Gastroesophageal sphincter (tissue), 3 donors: Measurements from ENCODE around the gene VMP1.

Experiments used
- CTCF ChIP-seq, 4 experiments: fragments of 200-600 bp in 2 of 4; fragments of 450-650 bp in 2 of 4; sonication (generic) in 1 of 4; IDR thresholded peaks; one replicate each; pipeline ENCODE4 v1.5.1; 2017 to 2019; ENCODE audit warnings: antibody characterized with exemption in 4 of 4, mild to moderate bottlenecking in 2 of 4, moderate library complexity in 2 of 4
- EP300 ChIP-seq: sonication (generic); formaldehyde crosslinking; IDR thresholded peaks from one replicate; pipeline ENCODE4 v1.6.1; 2017; ENCODE audit warnings: antibody characterized with exemption, mild to moderate bottlenecking
- POLR2A ChIP-seq, 2 donors: fragments of 450-650 bp; IDR thresholded peaks; one replicate each; pipeline ENCODE4 v1.6.1; 2017; ENCODE audit warnings: antibody characterized with exemption in 2 of 2, mild to moderate bottlenecking in 2 of 2, moderate library complexity in 1 of 2
- POLR2AphosphoS5 ChIP-seq: sonication (generic); formaldehyde crosslinking; IDR thresholded peaks from one replicate; pipeline ENCODE4 v1.6.1; 2017; ENCODE audit warnings: antibody characterized with exemption

GRCh38 chr17:59842901-59843652 lies 135.6 kb downstream of the VMP1 start:
- TF ChIP-seq POLR2A (IDR thresholded peaks at IDR 0.05) (peak in 1 of 2 donors; percentile 5), POLR2AphosphoS5 (peak; percentile 69), CTCF (IDR thresholded peaks at IDR 0.05) (no peak), EP300 (no peak)
